HAP-1 (cell line): ENCODE results near the gene NOS1AP.
"Not testable (repeated sequence)": the region's sequence is repeated elsewhere in the genome, so short reads cannot be mapped to it uniquely, and the experiment has no call there.

Experiments
- DNase-seq, 2 experiments: peaks; one replicate each; pipeline ENCODE4 v3.0.0-alpha.2; 2016 to 2020; ENCODE audit warnings: low spot score in 2 of 2
- H3K27me3 ChIP-seq: fragments of 250-450 bp; sonication (Bioruptor Pico); 2 replicates; pipeline ENCODE4 v1.5.1; 2020; ENCODE audit warnings: low read depth, mild to moderate bottlenecking, moderate library complexity
- H3K36me3 ChIP-seq: fragments of 250-450 bp; sonication (Bioruptor Pico); replicated peaks from 2 replicates; pipeline ENCODE4 v1.5.1; 2020; ENCODE audit warnings: mild to moderate bottlenecking
- H3K4me1 ChIP-seq: fragments of 250-450 bp; sonication (Bioruptor Pico); 2 replicates; pipeline ENCODE4 v1.5.1; 2020; ENCODE audit warnings: mild to moderate bottlenecking
- H3K4me3 ChIP-seq: fragments of 250-450 bp; sonication (Bioruptor Pico); 2 replicates; pipeline ENCODE4 v1.5.1; 2020; ENCODE audit warnings: mild to moderate bottlenecking, moderate library complexity
- H3K9me3 ChIP-seq: fragments of 250-450 bp; sonication (Bioruptor Pico); 2 replicates; pipeline ENCODE4 v1.5.1; 2020; ENCODE audit warnings: mild to moderate bottlenecking, moderate library complexity
- in situ Hi-C: fragments of 300-500 bp; cut with MboI; formaldehyde crosslinking; loops from 3 replicates; pipeline ENCODE4 v1.14.3; 2020; ENCODE audit warnings: low sequenced_read_pairs, inconsistent platforms, mixed read lengths

The NOS1AP gene

GRCh38 chr1:162161916-162162550, 92.5 kb downstream of the NOS1AP start:
- Histone ChIP-seq H3K4me3 (no peak overlapping the region), H3K36me3 (no peaks in the 10 kb centered on the region), H3K4me1 (no peaks in the 10 kb centered on the region), H3K9me3 (no peaks in the 10 kb centered on the region), H3K27me3 (no peaks in the 10 kb centered on the region)
- in situ Hi-C loops: no loop called here
- no peak for DNase-seq

- no peaks in the 10 kb centered on the region for H3K36me3 ChIP-seq
- no peaks in the 10 kb centered on the region for H3K27me3 ChIP-seq
- H3K9me3 ChIP-seq: no peaks in the 10 kb centered on the region
- in situ Hi-C loops: no loop called here
- no peaks in the 10 kb centered on the region for H3K4me1 ChIP-seq
- no peak overlapping the region for H3K4me3 ChIP-seq
- no peak for DNase-seq
These were observed 96.0 kb downstream of the NOS1AP start for GRCh38 chr1:162165528-162165927.

- H3K27me3 ChIP-seq: no peaks in the 10 kb centered on the region
These were observed 97.6 kb downstream of the NOS1AP start for GRCh38 chr1:162166917-162167615.

DNA sequence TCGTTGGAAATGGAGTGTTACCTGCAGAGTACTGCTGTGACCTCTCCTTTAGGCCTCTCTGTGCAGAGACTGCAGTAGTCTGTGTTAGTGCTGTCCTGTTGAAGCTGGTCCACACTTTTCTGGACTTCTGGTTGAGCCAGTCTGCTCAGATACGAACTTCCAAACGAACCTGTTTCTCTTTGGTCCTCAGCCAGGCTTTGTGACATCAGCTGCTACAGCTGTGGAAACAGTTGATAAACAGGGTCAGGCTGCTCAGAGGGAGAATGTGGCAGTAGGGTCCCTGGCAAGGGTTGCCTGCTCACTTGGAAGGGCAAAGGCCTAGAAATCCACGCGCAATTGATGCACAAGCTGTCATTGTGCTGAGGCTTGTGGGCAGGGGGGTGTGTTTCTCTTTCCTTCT, 98.8 kb downstream of the NOS1AP start:
- in situ Hi-C loops: no loop called here
- no peak for DNase-seq
- no peak overlapping the region for H3K4me3 ChIP-seq
- H3K4me1 ChIP-seq: no peaks in the 10 kb centered on the region
- no peaks in the 10 kb centered on the region for H3K9me3 ChIP-seq
- H3K27me3 ChIP-seq: no peaks in the 10 kb centered on the region
- no peaks in the 10 kb centered on the region for H3K36me3 ChIP-seq

More at GRCh38 chr1:162166917-162167615, 97.6 kb downstream of the NOS1AP start:
- Histone ChIP-seq H3K36me3 (no peaks in the 10 kb centered on the region), H3K4me3 (no peak overlapping the region), H3K9me3 (no peaks in the 10 kb centered on the region), H3K4me1 (no peaks in the 10 kb centered on the region)
- no peak for DNase-seq
- in situ Hi-C loops: no loop called here

- in situ Hi-C loops: no loop called here
- no peak overlapping the region for H3K4me3 ChIP-seq
- no peak for DNase-seq
These were observed 99.7 kb downstream of the NOS1AP start for GRCh38 chr1:162169031-162169790.

DNA sequence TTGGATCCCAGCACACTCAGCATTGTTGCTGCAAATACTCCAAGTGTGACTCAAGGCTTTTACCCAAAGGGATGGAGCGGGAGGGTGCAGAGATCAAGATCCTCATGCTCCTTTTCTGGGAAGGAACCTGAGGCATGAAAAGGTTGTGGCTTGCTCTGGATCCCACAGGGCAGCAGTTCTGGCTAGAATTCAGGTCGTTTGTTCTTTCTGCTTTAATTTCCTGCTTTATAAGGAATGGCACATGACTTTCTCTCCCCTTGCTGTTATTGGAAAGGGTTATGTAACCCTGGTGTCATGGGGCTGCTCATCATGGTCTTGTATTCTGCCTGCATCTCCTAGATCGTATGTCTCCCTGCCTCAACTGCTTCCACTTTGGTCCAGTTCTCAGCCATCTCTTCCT, 101.6 kb downstream of the NOS1AP start:
- DNase-seq: no peak
- no peaks in the 10 kb centered on the region for H3K4me1 ChIP-seq
- in situ Hi-C loops: no loop called here
- H3K27me3 ChIP-seq: no peaks in the 10 kb centered on the region
- H3K4me3 ChIP-seq: no peak overlapping the region
- H3K9me3 ChIP-seq: no peaks in the 10 kb centered on the region
- H3K36me3 ChIP-seq: no peaks in the 10 kb centered on the region

More at GRCh38 chr1:162169031-162169790, 99.7 kb downstream of the NOS1AP start:
- Histone ChIP-seq H3K36me3 (no peaks in the 10 kb centered on the region), H3K9me3 (no peaks in the 10 kb centered on the region), H3K27me3 (no peaks in the 10 kb centered on the region), H3K4me1 (no peaks in the 10 kb centered on the region)

GRCh38 chr1:162172311-162173102, 103.0 kb downstream of the NOS1AP start:
- H3K4me3 ChIP-seq: no peak overlapping the region
- H3K27me3 ChIP-seq: no peaks in the 10 kb centered on the region
- no peaks in the 10 kb centered on the region for H3K9me3 ChIP-seq
- no peaks in the 10 kb centered on the region for H3K36me3 ChIP-seq
- DNase-seq: no peak
- H3K4me1 ChIP-seq: no peaks in the 10 kb centered on the region; the same call in 1 of the 2 replicates
- in situ Hi-C loops: no loop called here

DNA sequence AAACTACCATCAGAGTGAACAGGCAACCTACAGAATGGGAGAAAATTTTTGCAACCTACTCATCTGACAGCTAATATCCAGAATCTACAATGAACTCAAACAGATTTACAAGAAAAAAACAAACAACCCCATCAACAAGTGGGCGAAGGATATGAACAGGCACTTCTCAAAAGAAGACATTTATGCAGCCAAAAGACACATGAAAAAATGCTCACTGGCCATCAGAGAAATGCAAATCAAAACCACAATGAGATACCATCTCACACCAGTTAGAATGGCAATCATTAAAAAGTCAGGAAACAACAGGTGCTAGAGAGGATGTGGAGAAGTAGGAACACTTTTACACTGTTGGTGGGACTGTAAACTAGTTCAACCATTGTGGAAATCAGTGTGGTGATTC, 104.1 kb downstream of the NOS1AP start:
- H3K4me3 ChIP-seq, H3K36me3 ChIP-seq, H3K27me3 ChIP-seq, H3K9me3 ChIP-seq, in situ Hi-C loops, H3K4me1 ChIP-seq, DNase-seq: not testable (repeated sequence)

DNA sequence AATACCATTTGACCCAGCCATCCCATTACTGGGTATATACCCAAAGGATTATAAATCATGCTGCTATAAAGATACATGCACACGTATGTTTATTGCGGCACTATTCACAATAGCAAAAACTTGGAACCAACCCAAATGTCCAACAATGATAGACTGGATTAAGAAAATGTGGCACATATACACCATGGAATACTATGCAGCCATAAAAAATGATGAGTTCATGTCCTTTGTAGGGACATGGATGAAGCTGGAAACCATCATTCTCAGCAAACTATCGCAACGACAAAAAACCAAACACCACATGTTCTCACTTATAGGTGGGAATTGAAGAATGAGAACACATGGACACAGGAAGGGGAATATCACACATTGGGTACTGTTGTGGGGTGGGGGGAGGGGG, 104.5 kb downstream of the NOS1AP start:
- H3K27me3 ChIP-seq, DNase-seq, H3K4me3 ChIP-seq, H3K4me1 ChIP-seq, H3K36me3 ChIP-seq, in situ Hi-C loops, H3K9me3 ChIP-seq: not testable (repeated sequence)

DNA sequence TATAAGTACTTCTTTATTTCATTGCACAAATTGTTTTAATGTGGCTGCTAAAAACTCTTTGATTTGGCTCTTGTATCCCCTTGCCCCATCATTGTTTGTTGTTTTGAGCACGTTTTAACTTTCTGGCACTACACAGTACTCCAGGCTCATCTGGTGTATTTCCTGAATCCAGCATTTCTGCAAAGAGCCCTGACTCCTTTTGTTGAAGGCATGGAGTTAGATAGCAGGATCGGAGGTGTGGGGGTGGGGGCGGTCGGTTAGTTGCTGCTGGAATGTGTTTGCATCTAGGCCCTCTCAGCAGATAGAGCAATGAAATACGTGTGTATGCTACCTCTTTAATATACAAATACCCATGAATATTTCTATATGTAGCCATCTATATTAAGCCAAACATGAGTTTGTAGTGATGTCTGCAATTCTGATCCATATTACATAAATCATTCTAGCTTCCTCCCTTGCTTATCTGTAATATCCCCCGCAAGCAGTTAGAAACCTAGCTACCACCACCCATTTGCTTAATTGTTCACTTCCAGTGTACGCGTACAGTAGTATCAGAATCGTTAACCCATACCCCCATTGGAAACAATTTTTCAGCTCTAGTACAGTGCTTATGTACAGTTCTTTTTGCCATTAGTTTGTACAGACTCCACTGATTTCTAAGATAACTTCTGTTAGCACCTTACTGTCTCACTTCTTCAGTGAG, 106.0 kb downstream of the NOS1AP start:
- DNase-seq: no peak
- H3K4me3 ChIP-seq: no peak overlapping the region
- in situ Hi-C loops: no loop called here

DNA sequence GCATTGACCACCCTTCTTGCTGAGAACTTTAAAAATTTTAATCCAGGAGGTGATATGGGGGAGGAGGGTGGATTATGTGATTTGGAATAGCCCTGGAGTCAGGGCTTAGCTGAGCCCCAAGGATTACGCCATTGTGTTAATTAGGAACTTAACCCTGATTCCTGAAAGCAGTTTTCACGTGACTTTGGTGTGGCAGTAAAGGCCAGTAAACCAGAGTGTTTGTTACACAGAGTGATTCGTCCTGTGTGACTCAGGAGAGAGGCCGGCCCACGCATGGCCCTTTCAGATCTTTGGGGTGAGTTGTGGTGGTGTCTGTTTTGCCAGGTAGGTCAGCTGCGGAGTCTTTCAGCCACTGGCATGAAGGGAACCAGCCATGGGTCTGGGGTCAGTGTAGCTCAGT, 107.6 kb downstream of the NOS1AP start:
- DNase-seq: peak; percentile 11 to 13

More for the DNA sequence above, 106.0 kb downstream of the NOS1AP start:
- Histone ChIP-seq H3K36me3 (no peaks in the 10 kb centered on the region), H3K27me3 (no peaks in the 10 kb centered on the region), H3K9me3 (no peaks in the 10 kb centered on the region), H3K4me1 (peaks cover 2% of the 10 kb centered on the region)

DNA sequence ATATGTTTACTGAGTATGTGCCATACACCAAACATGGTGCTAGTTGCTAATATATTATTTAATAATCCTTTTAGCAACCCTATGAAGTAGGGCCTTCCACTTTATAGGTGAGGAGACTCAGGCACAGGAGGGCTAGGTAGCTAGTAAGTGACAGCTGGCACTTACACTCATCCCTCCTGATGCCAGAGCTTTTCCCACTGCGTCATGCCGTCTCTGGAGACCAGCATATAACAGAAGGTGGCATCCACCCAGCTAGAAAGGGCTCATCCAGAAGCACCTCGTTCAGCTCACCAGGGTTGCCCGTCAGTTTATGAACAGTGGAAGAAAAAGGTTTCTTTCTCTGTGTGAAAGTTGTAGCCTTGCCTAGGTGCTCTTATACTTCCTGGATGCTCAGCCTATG, 108.9 kb downstream of the NOS1AP start:
- peaks cover 5% of the 10 kb centered on the region for H3K4me1 ChIP-seq
- H3K9me3 ChIP-seq: no peaks in the 10 kb centered on the region
- no peak overlapping the region for H3K4me3 ChIP-seq
- H3K36me3 ChIP-seq: no peaks in the 10 kb centered on the region
- DNase-seq: no peak
- in situ Hi-C loops: no loop called here
- no peaks in the 10 kb centered on the region for H3K27me3 ChIP-seq

More for the DNA sequence above, 107.6 kb downstream of the NOS1AP start:
- no peaks in the 10 kb centered on the region for H3K27me3 ChIP-seq
- H3K9me3 ChIP-seq: no peaks in the 10 kb centered on the region
- no peaks in the 10 kb centered on the region for H3K36me3 ChIP-seq
- peaks cover 5% of the 10 kb centered on the region for H3K4me1 ChIP-seq
- H3K4me3 ChIP-seq: no peak overlapping the region
- in situ Hi-C loops: no loop called here

DNA sequence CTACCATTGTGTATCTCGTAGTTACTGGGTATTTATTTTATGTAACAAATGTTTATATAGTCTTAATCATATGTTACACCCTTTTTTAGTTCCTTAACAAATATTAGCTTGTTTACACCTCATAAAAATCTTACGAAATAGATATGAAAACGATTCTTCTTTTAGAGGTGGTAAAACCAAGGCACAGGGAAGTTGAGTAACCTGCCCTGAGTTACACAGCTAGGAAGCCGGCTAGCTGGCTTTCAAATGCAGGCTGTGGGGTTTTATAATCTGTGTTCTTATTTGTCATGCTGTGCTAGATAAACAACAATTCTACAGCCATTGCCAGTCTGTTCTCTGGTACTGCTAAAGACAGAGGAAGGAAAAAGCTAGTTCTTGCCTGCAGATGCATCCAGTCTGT, 109.6 kb downstream of the NOS1AP start:
- Histone ChIP-seq H3K9me3 (no peaks in the 10 kb centered on the region), H3K4me1 (peaks cover 5% of the 10 kb centered on the region), H3K4me3 (no peak overlapping the region), H3K36me3 (no peaks in the 10 kb centered on the region), H3K27me3 (no peaks in the 10 kb centered on the region)
- in situ Hi-C loops: no loop called here
- no peak for DNase-seq
